K562 (cell line): ENCODE data around the gene RDH14.
A peak's percentile ranks its signal among the peaks of the same experiment; 100 is the strongest.

Experiments used
- MXI1 ChIP-seq: IDR thresholded peaks from 2 replicates; pipeline ENCODE4 v1.6.1; 2011; ENCODE audit warnings: low read depth, mild to moderate bottlenecking, improper control_type of control experiment, low read length
- NFYB ChIP-seq: IDR thresholded peaks from 2 replicates; pipeline ENCODE4 v1.6.1; 2011; ENCODE audit warnings: mild to moderate bottlenecking, moderate library complexity; ENCODE audit not compliant: insufficient read length; ENCODE audit errors: extremely low read depth
- ZNF311 ChIP-seq: fragments of 250-450 bp; sonication (Bioruptor Pico); IDR thresholded peaks from 2 replicates; pipeline ENCODE4 v1.4.0; 2020; ENCODE audit warnings: mild to moderate bottlenecking, moderate library complexity
- ZNF436 ChIP-seq: fragments of 250-450, 450-650 bp; sonication (Bioruptor Pico); formaldehyde crosslinking; IDR thresholded peaks from 2 replicates; pipeline ENCODE4 v1.7.0; 2020; ENCODE audit warnings: mild to moderate bottlenecking
- TF ChIP-seq, protein P1 (sequence below), 3 experiments: IDR thresholded peaks in 2 of 3; conservative IDR thresholded peaks in 1 of 3; 2 replicates each; pipeline ENCODE4 v1.5.1; 2011 to 2012; ENCODE audit warnings: low read length in 3 of 3, mild to moderate bottlenecking in 3 of 3, control low read depth in 2 of 3, improper control_type of control experiment in 1 of 3, inconsistent platforms in 1 of 3, low read depth in 1 of 3, mixed read lengths in 1 of 3, moderate library complexity in 1 of 3; ENCODE audit not compliant: insufficient read depth in 2 of 3
- TF ChIP-seq, protein P2 (sequence below): fragments of 450-650 bp; conservative IDR thresholded peaks from 2 replicates; pipeline ENCODE4 v1.6.1; 2016; ENCODE audit warnings: missing genetic modification characterization, low read depth, mild to moderate bottlenecking, missing compliant biosample characterization, moderate library complexity

DNA sequence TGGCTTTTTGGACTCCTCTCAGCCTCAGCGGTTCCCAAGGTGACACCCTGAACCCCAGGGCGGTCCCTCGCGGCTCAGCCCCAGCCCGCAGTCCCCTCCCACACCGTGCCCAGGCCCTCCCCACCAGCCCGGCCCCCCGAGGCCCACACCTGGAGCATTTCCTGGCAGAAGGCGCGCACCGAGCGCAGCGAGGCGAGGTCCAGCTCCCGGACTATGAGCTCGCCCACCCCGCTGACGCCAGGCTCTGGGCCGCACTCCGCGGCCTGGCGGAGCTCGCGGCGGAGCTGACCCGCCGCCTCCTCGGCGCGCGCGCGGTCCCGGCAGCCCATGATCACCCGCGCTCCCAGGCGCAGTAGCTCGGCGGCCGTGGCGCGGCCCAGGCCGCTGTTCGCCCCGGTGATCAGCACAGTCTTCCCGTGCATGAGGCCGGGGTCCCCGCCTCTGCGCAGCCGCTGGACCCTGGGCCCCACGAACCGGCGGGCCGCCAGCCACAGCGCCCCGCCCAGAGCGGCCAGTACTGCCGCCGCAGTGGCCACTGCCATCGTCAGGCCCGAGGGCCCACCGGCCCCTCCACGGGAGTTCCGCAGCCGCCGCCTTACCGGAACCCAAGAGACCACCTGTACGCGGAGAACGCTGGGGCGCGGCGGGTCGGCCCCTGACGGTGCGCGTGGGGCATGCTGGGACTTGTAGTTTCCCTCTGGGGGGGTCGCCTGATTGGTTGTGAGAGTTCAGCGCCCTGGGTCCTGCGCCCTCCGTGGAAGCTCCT is at the start of gene RDH14:
- TF ChIP-seq MXI1: no peak
- TF ChIP-seq, protein P1, sequence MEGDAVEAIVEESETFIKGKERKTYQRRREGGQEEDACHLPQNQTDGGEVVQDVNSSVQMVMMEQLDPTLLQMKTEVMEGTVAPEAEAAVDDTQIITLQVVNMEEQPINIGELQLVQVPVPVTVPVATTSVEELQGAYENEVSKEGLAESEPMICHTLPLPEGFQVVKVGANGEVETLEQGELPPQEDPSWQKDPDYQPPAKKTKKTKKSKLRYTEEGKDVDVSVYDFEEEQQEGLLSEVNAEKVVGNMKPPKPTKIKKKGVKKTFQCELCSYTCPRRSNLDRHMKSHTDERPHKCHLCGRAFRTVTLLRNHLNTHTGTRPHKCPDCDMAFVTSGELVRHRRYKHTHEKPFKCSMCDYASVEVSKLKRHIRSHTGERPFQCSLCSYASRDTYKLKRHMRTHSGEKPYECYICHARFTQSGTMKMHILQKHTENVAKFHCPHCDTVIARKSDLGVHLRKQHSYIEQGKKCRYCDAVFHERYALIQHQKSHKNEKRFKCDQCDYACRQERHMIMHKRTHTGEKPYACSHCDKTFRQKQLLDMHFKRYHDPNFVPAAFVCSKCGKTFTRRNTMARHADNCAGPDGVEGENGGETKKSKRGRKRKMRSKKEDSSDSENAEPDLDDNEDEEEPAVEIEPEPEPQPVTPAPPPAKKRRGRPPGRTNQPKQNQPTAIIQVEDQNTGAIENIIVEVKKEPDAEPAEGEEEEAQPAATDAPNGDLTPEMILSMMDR (IDR thresholded peaks at IDR 0.05 in 2 of 3, conservative IDR thresholded peaks at IDR 0.05 in 1 of 3; ENCODE audit: insufficient read depth in 2 of 3, low read depth in 1 of 3, low read length in 3 of 3): no peak
- no peak for TF ChIP-seq ZNF311
- TF ChIP-seq, protein P2, sequence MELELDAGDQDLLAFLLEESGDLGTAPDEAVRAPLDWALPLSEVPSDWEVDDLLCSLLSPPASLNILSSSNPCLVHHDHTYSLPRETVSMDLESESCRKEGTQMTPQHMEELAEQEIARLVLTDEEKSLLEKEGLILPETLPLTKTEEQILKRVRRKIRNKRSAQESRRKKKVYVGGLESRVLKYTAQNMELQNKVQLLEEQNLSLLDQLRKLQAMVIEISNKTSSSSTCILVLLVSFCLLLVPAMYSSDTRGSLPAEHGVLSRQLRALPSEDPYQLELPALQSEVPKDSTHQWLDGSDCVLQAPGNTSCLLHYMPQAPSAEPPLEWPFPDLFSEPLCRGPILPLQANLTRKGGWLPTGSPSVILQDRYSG: no peak
- TF ChIP-seq NFYB: peak; percentile 77
- TF ChIP-seq ZNF436 (CRISPR knock-in tag): no peak
